Measurements from ENCODE around the gene ZNF816. TPM values are rescaled to one million over a fixed set of nuclear protein-coding genes. Genes with fewer than 3 reads are reported as not detected.

ZNF816 gene
- total RNA-seq, 4 donors from 2014 or later = 4.7 to 10.8 (median 6.7) TPM

GRCh38 chr19:52990759-52991418 lies 28.2 kb upstream of the ZNF816 start:
- no peak for TF ChIP-seq CTCF (IDR thresholded peaks at IDR 0.05; ENCODE audit: low read depth)

- TF ChIP-seq CTCF (IDR thresholded peaks at IDR 0.05; ENCODE audit: low read depth) = no peak
Observed at GRCh38 chr19:52988506-52988905, 25.8 kb upstream of the ZNF816 start.

- TF ChIP-seq CTCF (IDR thresholded peaks at IDR 0.05; ENCODE audit: low read depth) = no peak
Observed at GRCh38 chr19:52987221-52987620, 24.5 kb upstream of the ZNF816 start.

GRCh38 chr19:52981329-52981728 lies 18.6 kb upstream of the ZNF816 start:
- no peak for TF ChIP-seq CTCF (IDR thresholded peaks at IDR 0.05; ENCODE audit: low read depth)

GRCh38 chr19:52967772-52968171 lies 5.1 kb upstream of the ZNF816 start:
- no peak for TF ChIP-seq CTCF (IDR thresholded peaks at IDR 0.05; ENCODE audit: low read depth)

- TF ChIP-seq CTCF (IDR thresholded peaks at IDR 0.05; ENCODE audit: low read depth) = no peak
Observed at GRCh38 chr19:52963247-52963618, 552 bp upstream of the ZNF816 start.

- TF ChIP-seq CTCF (IDR thresholded peaks at IDR 0.05; ENCODE audit: low read depth) = no peak
Observed at GRCh38 chr19:52961981-52962380, 700 bp downstream of the ZNF816 start.

All from subcutaneous adipose tissue (tissue), 4 donors.